Measurements from ENCODE around the gene CCSER2.
"Not testable (repeated sequence)": the region's sequence is repeated elsewhere in the genome, so short reads cannot be mapped to it uniquely, and the experiment has no call there.

CCSER2 gene

GRCh38 chr10:84432891-84433290 is 104.5 kb downstream of the CCSER2 start:
- no peak for DNase-seq

GRCh38 chr10:84440781-84441180 is 112.4 kb downstream of the CCSER2 start:
- no peak for DNase-seq

GRCh38 chr10:84447701-84448400 is 119.5 kb downstream of the CCSER2 start:
- peak in 1 of 56 donors; percentile 3 for DNase-seq

GRCh38 chr10:84449351-84449750 is 121.0 kb downstream of the CCSER2 start:
- DNase-seq, result not testable (repeated sequence)

GRCh38 chr10:84452003-84452402 is 123.6 kb downstream of the CCSER2 start:
- peak in 13 of 56 donors; percentile 7 to 70 (median 29) for DNase-seq

GRCh38 chr10:84453303-84453702 is 124.9 kb downstream of the CCSER2 start:
- no peak for DNase-seq

- no peak for DNase-seq
Observed at GRCh38 chr10:84456126-84456525, 127.7 kb downstream of the CCSER2 start.

GRCh38 chr10:84460520-84460919 is 132.1 kb downstream of the CCSER2 start:
- no peak for DNase-seq

- DNase-seq, result no peak
Observed at GRCh38 chr10:84469470-84469869, 141.1 kb downstream of the CCSER2 start.

- DNase-seq, result no peak
Observed at GRCh38 chr10:84473136-84473535, 144.7 kb downstream of the CCSER2 start.

- no peak for DNase-seq
Observed at GRCh38 chr10:84477398-84478128, 149.2 kb downstream of the CCSER2 start.

GRCh38 chr10:84478151-84478550 is 149.8 kb downstream of the CCSER2 start:
- DNase-seq, result no peak

- DNase-seq, result no peak
Observed at GRCh38 chr10:84478679-84479078, 150.3 kb downstream of the CCSER2 start.

- no peak for DNase-seq
Observed at GRCh38 chr10:84484541-84484940, 156.2 kb downstream of the CCSER2 start.

- no peak for DNase-seq
Observed at GRCh38 chr10:84493361-84493760, 165.0 kb downstream of the CCSER2 start.

GRCh38 chr10:84493951-84494848 is 165.8 kb downstream of the CCSER2 start:
- DNase-seq, result no peak

- no peak for DNase-seq
Observed at GRCh38 chr10:84494849-84495180, 166.4 kb downstream of the CCSER2 start.

GRCh38 chr10:84497978-84498377 is 169.6 kb downstream of the CCSER2 start:
- DNase-seq, result no peak

GRCh38 chr10:84499039-84499438 is 170.7 kb downstream of the CCSER2 start:
- not testable (repeated sequence) for DNase-seq

- no peak for DNase-seq
Observed at GRCh38 chr10:84499846-84500245, 171.5 kb downstream of the CCSER2 start.

GRCh38 chr10:84510121-84510520 is 181.7 kb downstream of the CCSER2 start:
- no peak for DNase-seq

GRCh38 chr10:84511106-84511505 is 182.7 kb downstream of the CCSER2 start:
- no peak for DNase-seq

Data from amygdala (tissue), 56 donors.